ENCODE data around the gene CMTM3. TPM values are rescaled to one million over a fixed set of nuclear protein-coding genes. Genes with fewer than 3 reads are reported as not detected.
"Not testable (repeated sequence)": the region's sequence is repeated elsewhere in the genome, so short reads cannot be mapped to it uniquely, and the experiment has no call there.

CMTM3 gene
- total RNA-seq, 1 donor from 2014 or later: 244 TPM

DNA sequence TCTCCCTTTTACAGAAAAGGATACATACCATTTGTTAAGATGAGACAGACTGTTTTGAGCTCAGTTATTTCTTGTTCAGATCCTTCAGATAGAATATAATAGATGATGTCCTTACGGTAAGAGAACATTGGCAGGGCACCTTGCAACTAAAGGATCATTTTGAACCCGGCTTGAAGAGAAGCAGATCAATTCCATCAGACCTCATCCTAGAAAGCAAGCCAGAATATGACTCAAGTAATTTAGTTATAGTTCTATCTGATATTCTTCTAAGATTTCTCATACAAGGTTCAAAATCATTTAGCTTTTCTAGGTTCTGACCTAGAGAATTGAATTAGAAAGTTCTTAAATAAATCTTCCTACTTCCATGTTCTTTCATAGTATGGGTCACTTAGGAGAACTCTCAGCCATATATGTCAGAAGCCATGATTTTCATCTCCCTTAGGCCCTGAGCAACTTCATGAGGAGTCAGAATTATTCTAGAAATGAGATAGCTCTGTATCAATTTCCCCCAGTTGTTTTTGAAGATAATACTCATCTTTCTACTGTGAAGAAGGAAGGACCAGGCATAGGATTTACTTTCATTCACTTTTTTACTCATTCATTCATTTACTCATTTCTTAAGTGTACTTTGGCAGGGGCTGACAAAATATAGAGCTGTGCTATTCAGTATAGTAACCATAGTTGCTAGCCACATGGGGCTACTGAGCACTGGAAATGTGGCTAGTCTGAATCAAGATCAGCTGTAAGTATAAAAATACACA lies 40.8 kb upstream of the CMTM3 start:
- no peaks in the 10 kb centered on the region for H3K27me3 ChIP-seq (ENCODE audit: control insufficient read depth, insufficient read depth, low read length)
- no peak overlapping the region for H3K4me3 ChIP-seq (ENCODE audit: low read depth, low read length)
- TF ChIP-seq, protein P1, sequence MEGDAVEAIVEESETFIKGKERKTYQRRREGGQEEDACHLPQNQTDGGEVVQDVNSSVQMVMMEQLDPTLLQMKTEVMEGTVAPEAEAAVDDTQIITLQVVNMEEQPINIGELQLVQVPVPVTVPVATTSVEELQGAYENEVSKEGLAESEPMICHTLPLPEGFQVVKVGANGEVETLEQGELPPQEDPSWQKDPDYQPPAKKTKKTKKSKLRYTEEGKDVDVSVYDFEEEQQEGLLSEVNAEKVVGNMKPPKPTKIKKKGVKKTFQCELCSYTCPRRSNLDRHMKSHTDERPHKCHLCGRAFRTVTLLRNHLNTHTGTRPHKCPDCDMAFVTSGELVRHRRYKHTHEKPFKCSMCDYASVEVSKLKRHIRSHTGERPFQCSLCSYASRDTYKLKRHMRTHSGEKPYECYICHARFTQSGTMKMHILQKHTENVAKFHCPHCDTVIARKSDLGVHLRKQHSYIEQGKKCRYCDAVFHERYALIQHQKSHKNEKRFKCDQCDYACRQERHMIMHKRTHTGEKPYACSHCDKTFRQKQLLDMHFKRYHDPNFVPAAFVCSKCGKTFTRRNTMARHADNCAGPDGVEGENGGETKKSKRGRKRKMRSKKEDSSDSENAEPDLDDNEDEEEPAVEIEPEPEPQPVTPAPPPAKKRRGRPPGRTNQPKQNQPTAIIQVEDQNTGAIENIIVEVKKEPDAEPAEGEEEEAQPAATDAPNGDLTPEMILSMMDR (IDR thresholded peaks at IDR 0.05; ENCODE audit: insufficient read depth, low read length, poor library complexity, severe bottlenecking): no peak
- no peak for DNase-seq (ENCODE audit: low read depth)
- H3K36me3 ChIP-seq (ENCODE audit: control insufficient read depth, insufficient read depth, low read length): peaks cover 2% of the 10 kb centered on the region

DNA sequence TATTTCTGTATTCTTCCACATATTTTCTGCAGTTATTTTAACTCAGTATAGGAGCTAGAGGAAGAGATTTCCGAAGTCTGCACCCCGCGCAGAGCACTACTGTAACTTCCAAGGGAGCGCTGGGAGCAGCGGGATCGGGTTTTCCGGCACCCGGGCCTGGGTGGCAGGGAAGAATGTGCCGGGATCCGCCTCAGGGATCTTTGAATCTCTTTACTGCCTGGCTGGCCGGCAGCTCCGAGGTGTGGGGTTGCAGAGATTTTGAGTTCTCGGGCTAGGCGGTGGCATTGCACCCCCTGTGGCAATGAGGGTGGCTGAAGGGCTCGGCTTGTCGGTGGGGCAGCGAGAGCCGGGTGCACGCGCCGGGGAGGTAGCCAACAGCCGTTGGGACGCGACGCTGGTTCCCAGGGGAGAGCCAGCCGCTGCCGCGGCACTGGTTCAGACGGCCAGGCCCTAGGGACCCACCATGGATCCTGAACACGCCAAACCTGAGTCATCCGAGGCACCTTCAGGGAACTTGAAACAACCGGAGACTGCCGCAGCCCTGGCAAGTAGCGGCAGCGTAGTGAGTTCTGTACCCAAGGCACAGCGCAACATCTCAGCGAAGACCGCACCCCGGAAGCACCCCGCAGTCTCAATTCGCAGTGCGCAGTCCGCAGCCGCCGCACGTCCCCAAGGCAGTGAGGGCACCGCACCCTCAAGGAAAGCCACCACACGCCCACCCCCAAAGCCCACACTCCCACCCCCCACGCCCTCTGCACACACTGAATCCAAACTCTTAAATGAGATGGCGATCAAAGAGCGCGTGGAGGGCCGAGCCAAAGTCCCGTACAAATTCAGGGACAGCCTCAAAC lies 38.2 kb upstream of the CMTM3 start, which contains the start of gene CMTM1:
Gene CMTM1 (plus strand): TSS at position 389 of the 851 bp plus-strand sequence. CDS start 75 bp downstream, at position 464.
- Histone ChIP-seq H3K36me3 (ENCODE audit: control insufficient read depth, insufficient read depth, low read length) (no peaks in the 10 kb centered on the region), H3K4me3 (ENCODE audit: low read depth, low read length) (no peak within 1 kb of the TSS), H3K27me3 (ENCODE audit: control insufficient read depth, insufficient read depth, low read length) (no peaks in the 10 kb centered on the region)
- DNase-seq (ENCODE audit: low read depth): no peak
- TF ChIP-seq, protein P1 (IDR thresholded peaks at IDR 0.05; ENCODE audit: insufficient read depth, low read length, poor library complexity, severe bottlenecking): no peak

DNA sequence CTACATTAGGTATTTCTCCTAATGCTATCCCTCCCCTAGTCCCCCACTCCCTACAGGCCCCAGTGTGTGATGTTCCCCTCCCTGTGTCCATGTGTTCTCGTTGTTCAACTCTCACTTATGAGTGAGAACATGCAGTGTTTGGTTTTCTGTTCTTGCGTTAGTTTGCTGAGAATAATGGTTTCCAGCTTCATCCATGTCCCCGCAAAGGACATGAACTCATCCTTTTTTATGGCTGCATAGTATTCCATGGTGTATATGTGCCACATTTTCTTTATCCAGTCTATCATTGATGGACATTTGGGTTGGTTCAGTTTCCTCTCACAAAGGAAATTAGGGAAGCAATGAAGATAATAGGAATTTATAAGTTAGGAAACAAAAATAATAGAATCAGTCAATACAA lies 37.2 kb upstream of the CMTM3 start:
- not testable (repeated sequence) for H3K27me3 ChIP-seq (ENCODE audit: control insufficient read depth, insufficient read depth, low read length); H3K4me3 ChIP-seq (ENCODE audit: low read depth, low read length); H3K36me3 ChIP-seq (ENCODE audit: control insufficient read depth, insufficient read depth, low read length); DNase-seq (ENCODE audit: low read depth)

DNA sequence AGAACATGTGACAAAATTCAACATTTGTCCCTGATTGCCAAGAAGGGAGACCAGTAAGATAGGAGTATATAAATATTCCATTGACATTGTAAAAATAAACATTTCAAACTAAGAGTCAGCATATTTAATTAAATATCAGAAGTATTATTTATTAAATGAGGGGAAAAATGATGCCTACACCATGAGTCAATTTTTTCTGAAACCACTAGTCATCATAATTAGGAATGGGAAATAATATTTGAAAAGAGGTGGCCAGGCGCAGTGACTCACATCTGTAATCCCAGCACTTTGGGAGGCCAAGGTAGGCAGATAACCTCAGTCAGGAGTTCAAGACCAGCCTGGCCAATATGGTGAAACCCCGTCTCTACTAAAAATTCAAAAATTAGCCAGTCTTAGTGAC lies 36.1 kb upstream of the CMTM3 start:
- Histone ChIP-seq H3K36me3 (ENCODE audit: control insufficient read depth, insufficient read depth, low read length) (no peaks in the 10 kb centered on the region), H3K4me3 (ENCODE audit: low read depth, low read length) (no peak overlapping the region), H3K27me3 (ENCODE audit: control insufficient read depth, insufficient read depth, low read length) (no peaks in the 10 kb centered on the region)
- TF ChIP-seq, protein P1 (IDR thresholded peaks at IDR 0.05; ENCODE audit: insufficient read depth, low read length, poor library complexity, severe bottlenecking): no peak
- no peak for DNase-seq (ENCODE audit: low read depth)

DNA sequence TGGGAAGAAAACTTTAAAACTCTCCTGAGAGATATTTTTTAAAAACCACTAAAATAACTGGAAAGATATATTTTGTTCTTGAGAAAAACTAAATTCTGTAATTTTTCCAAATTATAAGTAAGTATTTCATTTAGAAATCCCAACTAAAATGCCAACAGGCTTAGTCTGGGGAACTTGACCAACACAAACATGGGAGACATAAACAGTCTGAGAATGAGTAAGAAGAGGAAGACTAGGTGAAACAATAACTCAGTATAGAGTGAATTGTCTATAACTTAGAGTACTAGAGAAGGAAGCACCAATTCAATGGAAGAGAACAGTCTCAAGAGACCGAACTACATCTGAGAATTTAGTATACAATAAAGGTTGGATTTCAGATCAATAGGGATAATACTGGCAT lies 35.4 kb upstream of the CMTM3 start:
- TF ChIP-seq, protein P1 (IDR thresholded peaks at IDR 0.05; ENCODE audit: insufficient read depth, low read length, poor library complexity, severe bottlenecking): no peak
- Histone ChIP-seq H3K4me3 (ENCODE audit: low read depth, low read length) (no peak overlapping the region), H3K27me3 (ENCODE audit: control insufficient read depth, insufficient read depth, low read length) (no peaks in the 10 kb centered on the region), H3K36me3 (ENCODE audit: control insufficient read depth, insufficient read depth, low read length) (no peaks in the 10 kb centered on the region)
- DNase-seq (ENCODE audit: low read depth): no peak

DNA sequence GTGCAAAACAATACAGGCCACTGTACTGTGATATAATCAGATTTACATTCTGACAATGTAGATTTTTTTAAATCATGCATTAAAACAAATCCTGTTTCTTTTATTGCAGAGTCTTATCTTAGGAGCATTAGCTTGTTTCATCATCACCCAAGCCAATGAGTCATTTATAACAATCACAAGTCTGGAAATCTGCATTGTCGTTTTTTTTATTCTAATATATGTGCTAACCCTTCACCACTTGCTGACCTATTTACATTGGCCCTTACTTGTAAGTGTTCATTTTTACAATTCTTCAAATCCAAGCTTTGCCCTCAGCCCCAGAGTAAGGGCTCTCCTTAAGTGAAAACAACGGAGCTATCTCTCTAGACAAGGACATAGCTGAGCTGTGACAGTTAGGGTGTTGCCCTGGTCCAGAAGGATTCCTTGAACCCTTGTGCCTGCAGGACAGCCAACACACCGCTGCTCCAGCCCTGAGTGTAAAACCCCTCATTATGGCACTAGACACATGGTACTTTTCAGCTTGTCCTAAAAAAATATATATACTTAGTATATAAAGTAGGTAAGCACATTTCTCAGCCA lies 34.6 kb upstream of the CMTM3 start:
- no peak overlapping the region for H3K4me3 ChIP-seq (ENCODE audit: low read depth, low read length)
- TF ChIP-seq, protein P1 (IDR thresholded peaks at IDR 0.05; ENCODE audit: insufficient read depth, low read length, poor library complexity, severe bottlenecking): no peak
- no peak for DNase-seq (ENCODE audit: low read depth)
- H3K27me3 ChIP-seq (ENCODE audit: control insufficient read depth, insufficient read depth, low read length): no peaks in the 10 kb centered on the region
- H3K36me3 ChIP-seq (ENCODE audit: control insufficient read depth, insufficient read depth, low read length): no peaks in the 10 kb centered on the region
